Tibial artery (tissue), 4 donors: ENCODE measurements around the gene SMARCA4.

Source experiments
- DNase-seq, 2 donors: peaks; one replicate each; pipeline ENCODE4 v3.0.0-alpha.2; 2019
- H3K27ac ChIP-seq, 2 donors: fragments of 200-600 bp; sonication (generic) in 1 of 2; 1 replicate in 1 of 2; 2 replicates in 1 of 2; pipeline ENCODE4 v1.5.1; 2018 to 2019; ENCODE audit warnings: mild to moderate bottlenecking in 1 of 2
- H3K27me3 ChIP-seq, 2 donors: fragments of 200-600 bp; sonication (generic) in 1 of 2; one replicate each; pipeline versions ENCODE4 v1.5.1 to v1.6.0; 2016 to 2019
- H3K36me3 ChIP-seq, 3 donors: fragments of 200-600 bp; sonication (generic) in 2 of 3; one replicate each; pipeline ENCODE4 v1.5.1; 2016 to 2019; ENCODE audit warnings: mild to moderate bottlenecking in 2 of 3
- H3K4me1 ChIP-seq, 4 donors: fragments of 200-600 bp; sonication (generic) in 2 of 4; 1 replicate in 3 of 4; 2 replicates in 1 of 4; pipeline ENCODE4 v1.5.1; 2016 to 2019
- H3K4me3 ChIP-seq, 2 donors: fragments of 200-600 bp; sonication (generic) in 1 of 2; 1 replicate in 1 of 2; 2 replicates in 1 of 2; pipeline ENCODE4 v1.5.1; 2018 to 2019; ENCODE audit warnings: mild to moderate bottlenecking in 2 of 2
- H3K9me3 ChIP-seq, 3 donors: fragments of 200-600 bp; sonication (generic) in 1 of 3; one replicate each; pipeline ENCODE4 v1.5.1; 2016 to 2019
- intact Hi-C: fragments of 100-400 bp; cut with DNase I; formaldehyde crosslinking; loops from one replicate; pipeline ENCODE4 v1.15.0; 2023; ENCODE audit warnings: low total_unique reads
- TF ChIP-seq, protein P1 (sequence below), 2 experiments: fragments of 200-600 bp in 1 of 2; fragments of 450-650 bp in 1 of 2; IDR thresholded peaks; one replicate each; pipeline ENCODE4 v1.5.1; 2017 to 2019; ENCODE audit warnings: antibody characterized with exemption in 2 of 2, mild to moderate bottlenecking in 1 of 2, moderate library complexity in 1 of 2

Gene SMARCA4

GRCh38 chr19:10960314-10961072 lies at the start of gene SMARCA4:
Gene SMARCA4, plus strand, starts transcription at chr19:10961030. Its CDS starts 23,122 bp downstream, at chr19:10984152.
- TF ChIP-seq, protein P1, sequence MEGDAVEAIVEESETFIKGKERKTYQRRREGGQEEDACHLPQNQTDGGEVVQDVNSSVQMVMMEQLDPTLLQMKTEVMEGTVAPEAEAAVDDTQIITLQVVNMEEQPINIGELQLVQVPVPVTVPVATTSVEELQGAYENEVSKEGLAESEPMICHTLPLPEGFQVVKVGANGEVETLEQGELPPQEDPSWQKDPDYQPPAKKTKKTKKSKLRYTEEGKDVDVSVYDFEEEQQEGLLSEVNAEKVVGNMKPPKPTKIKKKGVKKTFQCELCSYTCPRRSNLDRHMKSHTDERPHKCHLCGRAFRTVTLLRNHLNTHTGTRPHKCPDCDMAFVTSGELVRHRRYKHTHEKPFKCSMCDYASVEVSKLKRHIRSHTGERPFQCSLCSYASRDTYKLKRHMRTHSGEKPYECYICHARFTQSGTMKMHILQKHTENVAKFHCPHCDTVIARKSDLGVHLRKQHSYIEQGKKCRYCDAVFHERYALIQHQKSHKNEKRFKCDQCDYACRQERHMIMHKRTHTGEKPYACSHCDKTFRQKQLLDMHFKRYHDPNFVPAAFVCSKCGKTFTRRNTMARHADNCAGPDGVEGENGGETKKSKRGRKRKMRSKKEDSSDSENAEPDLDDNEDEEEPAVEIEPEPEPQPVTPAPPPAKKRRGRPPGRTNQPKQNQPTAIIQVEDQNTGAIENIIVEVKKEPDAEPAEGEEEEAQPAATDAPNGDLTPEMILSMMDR (IDR thresholded peaks at IDR 0.05), result no peak
- Histone ChIP-seq H3K36me3 (no peaks in the 10 kb centered on the region), H3K27ac (peak within 1 kb of the TSS; percentile 86 to 95), H3K27me3 (no peaks in the 10 kb centered on the region), H3K4me1 (peaks cover 0 to 27% (median 19%) of the 10 kb centered on the region in 4 donors), H3K4me3 (peak within 1 kb of the TSS; percentile 74 to 84), H3K9me3 (no peaks in the 10 kb centered on the region)
- DNase-seq, result peak; percentile 93 to 99
- intact Hi-C loops, result no loop called here

DNA sequence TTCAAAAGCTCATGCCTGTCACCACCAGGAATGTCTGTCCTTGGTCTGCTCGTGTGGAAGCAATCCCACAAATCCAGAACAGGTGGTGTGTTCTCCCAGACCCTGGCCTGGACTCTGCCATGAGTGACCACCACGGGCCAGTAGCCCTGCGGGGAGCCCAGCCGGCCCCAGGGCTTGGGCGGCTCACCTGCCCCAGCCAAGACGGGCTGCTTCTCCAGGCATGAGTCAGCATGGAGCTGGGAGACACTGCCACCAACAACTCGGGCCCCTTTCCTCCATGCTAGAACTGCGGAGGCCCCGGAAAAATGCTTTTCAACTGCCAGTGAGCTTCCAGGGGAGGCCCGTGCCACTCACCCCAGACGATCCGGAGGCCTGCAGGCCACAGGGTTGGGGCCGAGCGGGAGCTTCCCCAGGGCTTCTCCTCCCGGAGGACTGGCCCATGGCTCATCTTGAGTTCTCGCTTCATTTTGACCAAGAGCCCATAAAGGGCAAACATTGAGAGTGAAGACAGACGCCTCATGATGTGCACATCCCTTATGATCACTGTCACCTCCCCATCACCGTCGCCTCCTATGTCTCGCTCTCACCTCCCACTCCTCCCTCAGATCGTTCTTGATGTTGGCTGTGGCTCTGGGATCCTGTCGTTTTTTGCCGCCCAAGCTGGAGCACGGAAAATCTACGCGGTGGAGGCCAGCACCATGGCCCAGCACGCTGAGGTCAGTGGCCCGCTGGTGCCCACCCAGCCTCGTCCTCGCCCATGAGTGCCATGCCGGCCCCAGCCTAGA lies 49.1 kb upstream of the SMARCA4 start:
- peaks cover 40 to 99% (median 80%) of the 10 kb centered on the region in 3 donors for H3K36me3 ChIP-seq
- no peaks in the 10 kb centered on the region for H3K27me3 ChIP-seq
- no peak overlapping the region for H3K27ac ChIP-seq
- DNase-seq, result no peak
- H3K4me3 ChIP-seq, result no peak overlapping the region
- TF ChIP-seq, protein P1 (IDR thresholded peaks at IDR 0.05), result no peak
- H3K4me1 ChIP-seq, result no peaks in the 10 kb centered on the region
- H3K9me3 ChIP-seq, result no peaks in the 10 kb centered on the region
- intact Hi-C loops, result no loop called here

GRCh38 chr19:10912619-10913018 lies 48.2 kb upstream of the SMARCA4 start:
- Histone ChIP-seq H3K36me3 (peaks cover 41 to 100% (median 77%) of the 10 kb centered on the region in 3 donors), H3K4me1 (no peaks in the 10 kb centered on the region), H3K27me3 (no peaks in the 10 kb centered on the region), H3K4me3 (no peak overlapping the region), H3K9me3 (no peaks in the 10 kb centered on the region), H3K27ac (no peak overlapping the region)
- intact Hi-C loops, result no loop called here
- TF ChIP-seq, protein P1 (IDR thresholded peaks at IDR 0.05), result no peak
- DNase-seq, result no peak

DNA sequence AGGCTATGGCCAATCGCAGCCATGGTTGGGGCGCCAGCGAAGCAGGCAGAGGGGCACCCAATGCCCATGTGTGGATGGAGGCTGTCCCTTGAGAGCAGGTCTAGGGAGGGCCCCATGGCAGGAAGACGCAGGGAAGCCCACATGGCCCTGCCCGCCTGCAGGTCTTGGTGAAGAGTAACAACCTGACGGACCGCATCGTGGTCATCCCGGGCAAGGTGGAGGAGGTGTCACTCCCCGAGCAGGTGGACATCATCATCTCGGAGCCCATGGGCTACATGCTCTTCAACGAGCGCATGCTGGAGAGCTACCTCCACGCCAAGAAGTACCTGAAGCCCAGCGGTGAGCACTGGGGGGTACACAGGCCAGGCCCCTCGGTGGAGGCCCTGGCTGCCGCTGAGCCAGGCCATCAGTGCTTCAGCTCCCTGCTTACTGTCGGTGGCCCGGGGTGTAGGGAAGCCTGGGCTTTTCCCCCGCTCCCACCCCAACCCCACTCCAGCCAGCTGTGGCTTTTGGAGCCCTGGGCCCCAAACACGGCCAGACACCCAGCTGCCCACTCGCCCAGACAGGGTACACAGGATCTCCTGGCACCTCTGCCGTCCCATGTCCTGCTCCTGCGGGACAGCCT lies 47.0 kb upstream of the SMARCA4 start:
- Histone ChIP-seq H3K4me3 (no peak overlapping the region), H3K36me3 (peaks cover 38 to 100% (median 65%) of the 10 kb centered on the region in 3 donors), H3K4me1 (no peaks in the 10 kb centered on the region), H3K27ac (no peak overlapping the region), H3K9me3 (no peaks in the 10 kb centered on the region), H3K27me3 (no peaks in the 10 kb centered on the region)
- intact Hi-C loops, result no loop called here
- TF ChIP-seq, protein P1 (IDR thresholded peaks at IDR 0.05), result no peak
- DNase-seq, result no peak

- Histone ChIP-seq H3K36me3 (peaks cover 27 to 100% (median 67%) of the 10 kb centered on the region in 3 donors), H3K27ac (no peak overlapping the region)
These were observed 45.4 kb upstream of the SMARCA4 start for GRCh38 chr19:10915130-10916091.

More at GRCh38 chr19:10915130-10916091, 45.4 kb upstream of the SMARCA4 start:
- no peak for DNase-seq
- Histone ChIP-seq H3K9me3 (no peaks in the 10 kb centered on the region), H3K4me1 (no peaks in the 10 kb centered on the region), H3K4me3 (no peak overlapping the region), H3K27me3 (no peaks in the 10 kb centered on the region)
- TF ChIP-seq, protein P1 (IDR thresholded peaks at IDR 0.05), result no peak
- intact Hi-C loops, result no loop called here
